Measurements from ENCODE around the gene SLCO6A1.
"Not testable (repeated sequence)": the region's sequence is repeated elsewhere in the genome, so short reads cannot be mapped to it uniquely, and the experiment has no call there.

SLCO6A1 gene

DNA sequence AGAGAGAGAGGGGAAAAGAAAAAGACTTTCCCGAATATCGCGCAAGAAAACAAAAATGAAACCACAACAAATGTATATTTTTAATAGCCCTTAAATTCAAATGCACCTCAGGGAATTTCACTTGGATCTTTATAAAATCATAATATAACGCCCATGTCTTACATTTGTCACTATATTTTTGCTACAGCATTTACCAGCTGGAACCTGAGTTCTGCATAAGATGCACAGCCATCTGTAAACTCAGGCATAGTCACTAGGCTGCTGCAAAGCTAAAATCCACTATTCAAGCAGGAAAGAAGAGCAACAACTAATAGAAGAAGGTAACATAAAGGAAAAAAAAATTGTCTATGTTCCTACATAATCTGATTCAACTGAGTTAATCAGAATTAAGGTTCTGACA, 30.6 kb upstream of the SLCO6A1 start:
- no peak for DNase-seq (ENCODE audit: insufficient read length)
- FAIRE-seq, result no peak
- TF ChIP-seq POLR2A (IDR thresholded peaks at IDR 0.05; ENCODE audit: low read depth, low read length) (no peak), TAF1 (IDR thresholded peaks at IDR 0.05; ENCODE audit: borderline replicate concordance, low read depth, low read length) (no peak), POLR2AphosphoS5 (IDR thresholded peaks at IDR 0.05; ENCODE audit: low read depth, low read length) (no peak)

DNA sequence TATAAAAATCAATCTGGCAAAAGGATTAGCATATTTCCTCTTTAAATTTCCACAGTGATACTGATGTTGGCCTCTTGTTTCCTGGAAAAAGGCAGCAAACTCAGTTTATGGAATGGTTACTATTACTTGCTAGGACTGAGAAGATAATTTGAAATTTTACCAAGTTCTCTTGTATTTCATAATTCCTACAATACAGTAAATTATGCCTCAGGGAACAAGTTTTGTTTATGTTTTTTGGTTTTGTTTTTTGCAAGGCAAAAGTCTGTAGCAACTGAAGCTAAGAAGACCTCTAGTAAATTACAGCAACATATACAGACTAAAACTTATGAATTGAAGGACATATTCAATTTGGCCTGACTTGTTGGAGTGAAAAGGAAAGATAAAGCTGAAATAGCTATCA, 30.2 kb upstream of the SLCO6A1 start:
- DNase-seq (ENCODE audit: insufficient read length) (no peak), FAIRE-seq (no peak)
- no peak for TF ChIP-seq TAF1 (IDR thresholded peaks at IDR 0.05; ENCODE audit: borderline replicate concordance, low read depth, low read length)
- TF ChIP-seq POLR2AphosphoS5 (IDR thresholded peaks at IDR 0.05; ENCODE audit: low read depth, low read length), result no peak
- TF ChIP-seq POLR2A (IDR thresholded peaks at IDR 0.05; ENCODE audit: low read depth, low read length), result no peak

DNA sequence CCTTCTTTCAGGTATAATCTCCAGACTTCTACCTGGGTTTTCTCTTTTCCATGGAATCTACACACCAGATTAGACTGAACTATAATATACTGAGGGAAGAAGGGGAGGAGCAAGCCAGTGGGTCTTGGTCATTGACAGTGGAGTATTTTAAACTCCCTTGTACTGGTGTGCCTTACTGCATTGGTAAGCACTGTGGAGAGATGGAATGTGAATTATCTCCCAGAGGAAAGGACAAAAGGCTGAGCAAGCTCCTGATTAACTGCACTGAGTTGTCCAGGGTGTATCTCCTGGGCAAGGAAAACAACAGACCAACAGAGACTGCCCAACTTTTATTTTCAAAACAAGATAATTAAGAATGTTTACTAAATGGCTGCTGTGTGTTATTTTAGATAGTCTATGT, 29.8 kb upstream of the SLCO6A1 start:
- no peak for FAIRE-seq
- DNase-seq (ENCODE audit: insufficient read length), result no peak

DNA sequence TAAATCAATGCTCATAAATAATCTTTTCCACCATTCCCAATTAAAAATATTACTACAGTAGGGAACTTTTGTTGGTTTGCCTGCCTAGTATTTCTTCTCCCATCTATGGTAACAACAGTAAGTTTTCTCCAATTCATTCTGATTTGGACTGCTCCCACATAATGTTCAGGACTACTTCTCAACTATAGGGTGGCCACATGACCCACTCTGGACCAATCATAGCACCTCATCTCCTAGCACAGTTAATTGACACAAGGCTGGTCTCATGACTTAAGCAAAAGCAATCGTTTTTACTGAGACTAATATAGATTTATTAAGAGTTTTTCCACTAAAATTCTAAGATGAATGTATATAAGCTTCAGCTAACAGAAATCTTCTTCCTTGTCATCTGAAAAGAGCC, 28.7 kb upstream of the SLCO6A1 start:
- DNase-seq (ENCODE audit: insufficient read length) (no peak), FAIRE-seq (no peak)
- no peak for TF ChIP-seq TAF1 (IDR thresholded peaks at IDR 0.05; ENCODE audit: borderline replicate concordance, low read depth, low read length)
- no peak for TF ChIP-seq POLR2A (IDR thresholded peaks at IDR 0.05; ENCODE audit: low read depth, low read length)
- no peak for TF ChIP-seq POLR2AphosphoS5 (IDR thresholded peaks at IDR 0.05; ENCODE audit: low read depth, low read length)

More for the DNA sequence above, 29.8 kb upstream of the SLCO6A1 start:
- TF ChIP-seq POLR2A (IDR thresholded peaks at IDR 0.05; ENCODE audit: low read depth, low read length), result no peak
- no peak for TF ChIP-seq POLR2AphosphoS5 (IDR thresholded peaks at IDR 0.05; ENCODE audit: low read depth, low read length)
- no peak for TF ChIP-seq TAF1 (IDR thresholded peaks at IDR 0.05; ENCODE audit: borderline replicate concordance, low read depth, low read length)

DNA sequence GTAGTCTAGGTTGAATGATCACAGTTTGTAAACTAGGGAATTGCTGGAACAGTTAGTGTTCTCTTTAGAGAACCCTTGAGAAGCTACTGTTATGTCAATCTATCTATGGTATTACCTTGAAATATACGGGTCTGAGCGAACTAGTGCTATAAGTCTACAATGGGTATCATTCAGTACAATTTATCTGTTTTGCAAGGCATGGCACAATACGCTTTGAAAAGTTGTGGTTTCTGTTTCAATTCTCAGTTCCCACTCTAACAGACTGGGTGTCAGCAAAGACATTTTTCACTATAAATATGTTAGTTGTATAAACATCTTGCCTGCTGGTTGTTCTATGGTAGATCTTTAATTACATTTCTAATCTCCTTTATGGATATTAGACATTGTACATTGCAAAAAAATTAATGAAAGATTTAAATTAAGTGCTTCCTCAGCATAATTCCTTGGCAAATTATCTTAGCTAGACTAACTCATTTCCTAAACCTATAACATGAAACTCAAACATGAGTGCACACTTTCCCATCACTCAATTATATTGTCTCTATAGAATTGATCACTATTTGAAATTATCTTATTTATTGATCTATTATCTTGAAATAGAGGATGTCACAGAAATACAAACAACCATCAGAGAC, 24.9 kb upstream of the SLCO6A1 start:
- DNase-seq (ENCODE audit: insufficient read length), result no peak
- no peak for FAIRE-seq
- no peak for TF ChIP-seq TAF1 (IDR thresholded peaks at IDR 0.05; ENCODE audit: borderline replicate concordance, low read depth, low read length)
- TF ChIP-seq POLR2AphosphoS5 (IDR thresholded peaks at IDR 0.05; ENCODE audit: low read depth, low read length), result no peak
- TF ChIP-seq POLR2A (IDR thresholded peaks at IDR 0.05; ENCODE audit: low read depth, low read length), result no peak

DNA sequence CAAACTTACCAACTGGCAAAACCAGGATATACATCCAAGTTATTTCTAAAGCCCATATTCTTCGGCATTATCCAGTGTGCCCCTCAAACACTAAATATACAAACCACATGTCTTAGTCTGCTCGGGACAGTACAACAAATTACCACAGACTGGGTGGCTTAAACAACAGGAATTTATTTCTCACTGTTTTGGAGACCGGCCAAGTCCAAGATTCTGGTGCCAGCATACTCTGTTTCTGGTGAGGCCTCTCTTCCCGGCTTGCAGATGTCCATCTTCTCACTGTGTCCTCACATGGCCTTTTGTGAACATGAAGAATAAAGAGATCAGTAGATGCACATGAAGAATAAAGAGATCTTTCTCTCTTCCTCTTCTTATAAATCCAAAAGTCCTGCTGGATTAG, 12.9 kb upstream of the SLCO6A1 start:
- no peak for TF ChIP-seq POLR2AphosphoS5 (IDR thresholded peaks at IDR 0.05; ENCODE audit: low read depth, low read length)
- TF ChIP-seq TAF1 (IDR thresholded peaks at IDR 0.05; ENCODE audit: borderline replicate concordance, low read depth, low read length), result no peak
- no peak for TF ChIP-seq POLR2A (IDR thresholded peaks at IDR 0.05; ENCODE audit: low read depth, low read length)
- FAIRE-seq, result no peak
- DNase-seq (ENCODE audit: insufficient read length), result no peak

DNA sequence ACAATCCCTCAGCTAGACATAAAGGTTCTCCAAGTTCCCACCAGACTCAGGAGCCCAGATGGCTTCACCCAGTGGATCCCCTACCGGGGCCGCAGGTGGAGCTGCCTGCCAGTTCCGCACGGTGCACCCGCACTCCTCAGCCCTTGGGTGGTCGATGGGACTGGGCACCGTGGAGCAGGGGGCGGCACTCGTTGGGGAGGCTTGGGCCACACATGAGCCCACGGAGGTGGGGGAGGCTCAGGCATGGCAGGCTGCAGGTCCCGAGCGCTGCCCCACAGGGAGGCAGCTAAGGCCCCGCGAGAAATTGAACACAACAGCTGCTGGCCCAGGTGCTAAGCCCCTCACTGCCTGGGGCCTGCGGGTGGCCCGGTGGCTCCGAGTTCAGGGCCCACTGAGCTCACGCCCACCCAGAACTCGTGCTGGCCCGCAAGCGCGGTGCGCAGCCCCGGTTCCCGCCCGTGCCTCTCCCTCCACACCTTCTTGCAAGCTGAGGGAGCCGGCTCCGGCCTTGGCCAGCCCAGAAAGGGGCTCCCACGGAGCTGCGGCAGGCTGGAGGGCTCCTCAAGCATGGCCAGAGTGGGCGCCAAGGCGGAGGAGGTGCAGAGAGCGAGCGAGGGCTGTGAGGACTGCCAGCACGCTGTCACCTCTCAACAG, 7.4 kb downstream of the SLCO6A1 start:
- FAIRE-seq; DNase-seq (ENCODE audit: insufficient read length): not testable (repeated sequence)

DNA sequence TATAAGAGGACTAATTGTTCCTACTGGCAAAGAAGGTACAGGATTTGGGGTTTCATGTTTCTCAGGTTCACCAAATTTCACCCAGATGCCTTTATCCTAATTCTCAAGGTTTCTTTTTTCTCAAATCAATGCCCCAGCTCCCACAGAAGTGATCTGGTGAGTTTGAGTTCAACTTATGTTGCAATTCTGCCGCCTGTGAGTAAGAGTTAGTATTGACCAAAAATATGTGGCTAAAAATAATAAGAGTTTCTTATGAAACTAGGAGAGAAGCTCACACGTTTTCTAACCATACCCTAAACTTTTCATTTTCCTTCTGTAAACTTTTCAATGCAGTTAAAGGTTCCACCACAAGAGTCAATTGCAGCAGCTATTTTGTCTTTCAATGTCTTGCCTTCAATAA, 15.1 kb downstream of the SLCO6A1 start:
- DNase-seq (ENCODE audit: insufficient read length) (no peak), FAIRE-seq (no peak)
- no peak for TF ChIP-seq POLR2AphosphoS5 (IDR thresholded peaks at IDR 0.05; ENCODE audit: low read depth, low read length)
- TF ChIP-seq TAF1 (IDR thresholded peaks at IDR 0.05; ENCODE audit: borderline replicate concordance, low read depth, low read length), result no peak
- no peak for TF ChIP-seq POLR2A (IDR thresholded peaks at IDR 0.05; ENCODE audit: low read depth, low read length)

DNA sequence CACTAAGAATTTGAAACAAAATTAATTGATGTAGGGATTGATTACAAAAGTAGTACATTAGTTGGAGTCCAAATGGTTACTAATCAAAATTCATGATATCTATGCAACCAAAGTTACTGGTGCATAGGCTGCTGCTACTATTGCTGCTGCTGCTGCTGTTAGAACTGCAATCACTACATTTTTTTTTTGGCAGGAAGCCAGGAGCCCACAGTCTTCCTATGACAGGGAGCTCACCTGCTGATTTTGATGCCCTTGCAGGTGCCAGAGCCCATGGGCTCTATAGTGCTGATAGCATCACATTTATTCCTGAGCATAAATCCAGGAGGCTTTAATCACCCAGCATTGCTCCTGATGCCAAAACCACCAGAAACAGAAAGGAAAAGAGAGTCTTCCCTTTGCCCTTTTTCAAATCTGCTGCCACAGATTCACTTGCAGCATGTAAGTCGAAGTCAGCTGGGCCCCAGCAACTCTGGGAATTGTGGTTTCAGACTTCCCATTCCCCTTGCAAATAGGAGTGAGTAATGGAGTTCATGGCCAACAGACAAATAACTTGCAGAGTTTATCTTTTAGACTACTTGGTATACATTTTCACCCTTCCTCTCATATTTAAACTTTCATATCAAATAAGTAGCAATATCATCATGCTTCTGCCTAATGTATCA, 17.6 kb downstream of the SLCO6A1 start:
- FAIRE-seq, result no peak
- TF ChIP-seq POLR2AphosphoS5 (IDR thresholded peaks at IDR 0.05; ENCODE audit: low read depth, low read length), result no peak

DNA sequence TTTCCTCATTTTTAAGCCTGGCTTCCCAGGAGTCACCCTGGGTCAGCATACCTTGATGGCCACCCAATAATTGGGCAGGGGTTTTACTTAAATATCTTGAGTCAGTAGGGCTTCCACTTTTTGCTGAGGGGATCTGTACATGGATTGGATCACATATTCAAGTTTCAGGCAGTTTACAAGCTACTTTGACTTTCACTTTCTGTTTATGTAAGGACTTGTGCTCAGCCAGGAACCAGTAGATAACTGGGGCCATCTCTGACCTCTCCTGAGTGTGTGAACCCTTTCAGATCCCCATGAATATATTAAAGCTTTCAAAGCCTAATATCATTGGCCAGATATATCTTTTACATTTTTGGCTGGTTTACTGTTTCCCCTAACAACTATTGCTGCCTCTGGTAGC, 45.1 kb downstream of the SLCO6A1 start:
- TF ChIP-seq POLR2A (IDR thresholded peaks at IDR 0.05; ENCODE audit: low read depth, low read length), result no peak
- no peak for TF ChIP-seq TAF1 (IDR thresholded peaks at IDR 0.05; ENCODE audit: borderline replicate concordance, low read depth, low read length)
- no peak for TF ChIP-seq POLR2AphosphoS5 (IDR thresholded peaks at IDR 0.05; ENCODE audit: low read depth, low read length)
- FAIRE-seq (peak; percentile 57), DNase-seq (ENCODE audit: insufficient read length) (no peak)

More for the DNA sequence above, 17.6 kb downstream of the SLCO6A1 start:
- DNase-seq (ENCODE audit: insufficient read length), result no peak

DNA sequence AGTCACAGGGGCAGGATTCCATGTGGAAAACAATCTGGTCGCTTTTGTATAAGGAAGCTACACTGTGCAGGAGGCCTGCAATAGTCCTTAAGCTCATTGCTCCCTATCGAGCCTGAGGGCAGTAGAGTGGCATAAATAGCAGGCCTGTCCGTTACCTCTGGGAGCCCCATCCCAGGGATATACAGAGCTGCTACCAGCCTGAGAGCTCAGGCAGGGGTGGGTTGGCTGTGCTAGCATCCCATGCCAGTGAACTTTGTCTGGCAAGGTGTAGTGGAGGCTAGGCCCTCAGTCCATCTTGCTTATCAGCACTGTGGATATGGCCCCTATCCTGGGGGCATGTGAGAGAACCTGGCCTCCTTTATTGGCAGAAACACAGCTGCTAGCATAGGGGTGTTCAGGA, 47.7 kb downstream of the SLCO6A1 start:
- FAIRE-seq (no peak), DNase-seq (ENCODE audit: insufficient read length) (no peak)
- TF ChIP-seq POLR2AphosphoS5 (IDR thresholded peaks at IDR 0.05; ENCODE audit: low read depth, low read length) (no peak), TAF1 (IDR thresholded peaks at IDR 0.05; ENCODE audit: borderline replicate concordance, low read depth, low read length) (no peak)

DNA sequence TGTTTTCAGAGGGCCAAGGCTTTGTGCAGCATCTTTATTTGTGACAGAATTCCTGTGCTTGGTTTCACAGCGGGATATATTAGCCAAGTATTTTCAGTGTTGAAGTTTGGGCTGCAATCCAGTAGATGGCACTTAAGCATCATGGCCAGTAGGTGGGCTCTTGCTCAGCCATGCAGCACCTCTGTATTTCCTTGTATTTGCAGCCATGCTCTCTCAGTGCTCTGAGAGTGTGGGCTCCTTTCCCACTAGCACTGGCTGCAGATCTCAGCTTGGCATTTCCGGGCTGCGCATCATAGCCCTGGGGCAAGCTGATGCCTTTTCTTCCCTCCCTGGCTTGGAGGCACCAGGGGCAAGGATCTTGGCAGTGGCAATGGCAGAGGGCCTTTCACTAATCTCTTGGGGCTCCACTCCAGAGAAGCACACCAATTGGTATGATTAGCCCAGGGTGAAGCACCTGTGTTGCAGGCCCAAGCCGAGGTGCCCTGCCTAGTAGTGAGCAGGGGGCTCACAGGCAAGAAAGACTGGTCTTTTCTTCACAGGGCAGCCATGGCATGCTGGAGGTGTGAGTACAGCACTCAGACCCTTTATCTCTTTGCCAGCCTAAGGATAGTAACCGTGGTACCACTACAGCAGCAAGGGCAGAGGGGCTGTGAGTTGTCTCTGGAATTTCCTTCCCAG, 48.3 kb downstream of the SLCO6A1 start:
- DNase-seq (ENCODE audit: insufficient read length), result no peak
- TF ChIP-seq POLR2A (IDR thresholded peaks at IDR 0.05; ENCODE audit: low read depth, low read length) (no peak), TAF1 (IDR thresholded peaks at IDR 0.05; ENCODE audit: borderline replicate concordance, low read depth, low read length) (no peak), POLR2AphosphoS5 (IDR thresholded peaks at IDR 0.05; ENCODE audit: low read depth, low read length) (no peak)
- FAIRE-seq, result no peak
